H9 (cell line): ENCODE results near the gene XPA. TPM values are rescaled to one million over a fixed set of nuclear protein-coding genes. Genes with fewer than 3 reads are reported as not detected.
"Not testable (repeated sequence)": the region's sequence is repeated elsewhere in the genome, so short reads cannot be mapped to it uniquely, and the experiment has no call there.

ENCODE experiments used
- DNase-seq: peaks from one replicate; pipeline ENCODE4 v3.0.0-alpha.2; 2017
- H2AFZ ChIP-seq: one replicate; pipeline ENCODE4 v1.6.1; 2013; ENCODE audit warnings: mild to moderate bottlenecking, low read length, control low read depth, moderate library complexity
- H2AK5ac ChIP-seq: 2 replicates; pipeline ENCODE4 v1.6.1; 2013; ENCODE audit warnings: low read length, control low read depth, mixed read lengths; ENCODE audit not compliant: insufficient read length
- H2BK120ac ChIP-seq: one replicate; pipeline ENCODE4 v1.6.1; 2013; ENCODE audit warnings: low read depth, mild to moderate bottlenecking, low read length, control low read depth, inconsistent platforms; ENCODE audit not compliant: poor library complexity, severe bottlenecking
- H2BK12ac ChIP-seq: 2 replicates; pipeline ENCODE4 v1.6.1; 2013; ENCODE audit warnings: low read length, control low read depth, mixed read lengths, low read depth; ENCODE audit not compliant: insufficient read length
- H2BK15ac ChIP-seq: 2 replicates; pipeline ENCODE4 v1.6.1; 2013; ENCODE audit warnings: low read depth, low read length, control low read depth
- H2BK20ac ChIP-seq: one replicate; pipeline ENCODE4 v1.6.1; 2013; ENCODE audit warnings: low read depth, mild to moderate bottlenecking, low read length, control low read depth, inconsistent platforms; ENCODE audit not compliant: poor library complexity, severe bottlenecking
- H2BK5ac ChIP-seq: 2 replicates; pipeline ENCODE4 v1.6.1; 2013; ENCODE audit warnings: low read length, control low read depth, mixed read lengths; ENCODE audit not compliant: insufficient read length
- H3K14ac ChIP-seq: 2 replicates; pipeline ENCODE4 v1.6.1; 2013; ENCODE audit warnings: low read length, control low read depth; ENCODE audit not compliant: insufficient read depth
- H3K18ac ChIP-seq: 2 replicates; pipeline ENCODE4 v1.6.1; 2013; ENCODE audit warnings: low read depth, mild to moderate bottlenecking, mixed read lengths, low read length, control low read depth; ENCODE audit not compliant: insufficient read length
- H3K23ac ChIP-seq: 2 replicates; pipeline ENCODE4 v1.6.1; 2013; ENCODE audit warnings: low read length, control low read depth, mixed read lengths, low read depth; ENCODE audit not compliant: insufficient read length
- H3K23me2 ChIP-seq: 2 replicates; pipeline ENCODE4 v1.6.1; 2013; ENCODE audit warnings: low read depth, mild to moderate bottlenecking, mixed read lengths, low read length, control low read depth; ENCODE audit not compliant: insufficient read length, poor library complexity, severe bottlenecking
- H3K27ac ChIP-seq: 2 replicates; pipeline ENCODE4 v1.5.1; 2013; ENCODE audit warnings: low read length, control low read depth, mixed read lengths, low read depth; ENCODE audit not compliant: insufficient read length
- H3K27me3 ChIP-seq: 2 replicates; pipeline ENCODE4 v1.6.1; 2013; ENCODE audit warnings: low read length, control low read depth, inconsistent platforms; ENCODE audit not compliant: insufficient read depth
- H3K4ac ChIP-seq: 2 replicates; pipeline ENCODE4 v1.6.1; 2013; ENCODE audit warnings: low read depth, mild to moderate bottlenecking, control low read depth, inconsistent platforms, low read length, moderate library complexity
- H3K4me1 ChIP-seq: 2 replicates; pipeline ENCODE4 v1.6.1; 2013; ENCODE audit warnings: low read length, control low read depth, inconsistent platforms; ENCODE audit not compliant: insufficient read depth
- H3K4me2 ChIP-seq: 2 replicates; pipeline ENCODE4 v1.6.1; 2013; ENCODE audit warnings: low read length, control low read depth, mixed read lengths; ENCODE audit not compliant: insufficient read length, insufficient read depth
- H3K56ac ChIP-seq: 2 replicates; pipeline ENCODE4 v1.6.1; 2013; ENCODE audit warnings: low read depth, mild to moderate bottlenecking, mixed read lengths, low read length, control low read depth; ENCODE audit not compliant: insufficient read length
- H3K79me1 ChIP-seq: 2 replicates; pipeline ENCODE4 v1.6.1; 2013; ENCODE audit warnings: low read depth, mild to moderate bottlenecking, moderate library complexity, low read length, control low read depth, inconsistent platforms; ENCODE audit not compliant: insufficient read depth, poor library complexity, severe bottlenecking
- H3K79me2 ChIP-seq: 2 replicates; pipeline ENCODE4 v1.6.1; 2013; ENCODE audit warnings: low read length, control low read depth, inconsistent platforms; ENCODE audit not compliant: insufficient read depth
- H3K9ac ChIP-seq: 2 replicates; pipeline ENCODE4 v1.6.1; 2013; ENCODE audit warnings: low read length, control low read depth, mixed read lengths; ENCODE audit not compliant: insufficient read length; ENCODE audit errors: extremely low read depth
- H3K9me3 ChIP-seq: one replicate; pipeline ENCODE4 v1.6.1; 2013; ENCODE audit warnings: low read depth, low read length, inconsistent platforms; ENCODE audit not compliant: control insufficient read depth
- H3T11ph ChIP-seq: one replicate; pipeline ENCODE4 v1.6.1; 2013; ENCODE audit warnings: mild to moderate bottlenecking, low read length, control low read depth, inconsistent platforms
- H4K20me1 ChIP-seq: one replicate; pipeline ENCODE4 v1.6.1; 2013; ENCODE audit not compliant: control insufficient read depth, insufficient read length, insufficient read depth
- H4K5ac ChIP-seq: 2 replicates; pipeline ENCODE4 v1.6.1; 2013; ENCODE audit warnings: low read depth, mild to moderate bottlenecking, mixed read lengths, low read length, control low read depth; ENCODE audit not compliant: insufficient read length
- H4K8ac ChIP-seq: replicated peaks from 2 replicates; pipeline ENCODE4 v1.6.1; 2013; ENCODE audit warnings: low read length, control low read depth, mixed read lengths, low read depth; ENCODE audit not compliant: insufficient read length
- H4K91ac ChIP-seq: 2 replicates; pipeline ENCODE4 v1.6.1; 2013; ENCODE audit warnings: low read depth, mild to moderate bottlenecking, moderate library complexity, mixed read lengths, low read length, control low read depth; ENCODE audit not compliant: insufficient read length
- H3K27ac Mint-ChIP-seq, 3 experiments: 2 replicates in 2 of 3; 3 replicates in 1 of 3; pipeline ENCODE4 v1.8.0; 2020 to 2021; ENCODE audit warnings: mixed read lengths in 3 of 3, mild to moderate bottlenecking in 1 of 3, moderate library complexity in 1 of 3
- H3K27me3 Mint-ChIP-seq: 2 replicates; pipeline ENCODE4 v1.8.0; 2021; ENCODE audit warnings: low read depth, mild to moderate bottlenecking, moderate library complexity, mixed read lengths
- H3K36me3 Mint-ChIP-seq, 3 experiments: 2 replicates in 2 of 3; 3 replicates in 1 of 3; pipeline ENCODE4 v1.8.0; 2020 to 2021; ENCODE audit warnings: low read depth in 3 of 3, mixed read lengths in 3 of 3; ENCODE audit not compliant: insufficient read depth in 1 of 3
- H3K4me1 Mint-ChIP-seq, 2 experiments: 2 replicates each; pipeline ENCODE4 v1.8.0; 2020; ENCODE audit warnings: mixed read lengths in 2 of 2
- H3K4me3 Mint-ChIP-seq, 2 experiments: 2 replicates in 1 of 2; 3 replicates in 1 of 2; pipeline ENCODE4 v1.8.0; 2020 to 2021; ENCODE audit warnings: mild to moderate bottlenecking in 2 of 2, mixed read lengths in 2 of 2, moderate library complexity in 1 of 2
- H3K9me3 Mint-ChIP-seq, 2 experiments: 2 replicates in 1 of 2; 3 replicates in 1 of 2; pipeline ENCODE4 v1.8.0; 2020; ENCODE audit warnings: mild to moderate bottlenecking in 2 of 2, mixed read lengths in 2 of 2, moderate library complexity in 1 of 2
- CTCF ChIP-seq: fragments of 200-600 bp; sonication (generic); conservative IDR thresholded peaks from 3 replicates; pipeline ENCODE4 v1.8.0; 2021; ENCODE audit warnings: antibody characterized with exemption, mild to moderate bottlenecking
- WGBS: extraction: QIAGEN DNeasy Blood & Tissue Kit; methylation state at CpG from one replicate; pipeline ENCODE4 v1.1.7; 2013; ENCODE audit warnings: missing lambda C conversion rate, low lambda C conversion rate, mixed read lengths; ENCODE audit not compliant: insufficient read length; ENCODE audit errors: extremely low coverage; 5-methylcytosine and 5-hydroxymethylcytosine counted together
- total RNA-seq: library from RNA; stranded (reverse); gene quantifications from 2 replicates; pipeline ENCODE4 v1.2.1, GENCODE V29; 2021

Gene XPA
- total RNA-seq, 1 experiment from 2014 or later: 6.6 TPM

- Histone ChIP-seq H3K9me3 (no peaks in the 10 kb centered on the region), H2BK5ac (no peak overlapping the region), H3K4ac (no peak overlapping the region), H2AFZ (no peak overlapping the region), H2BK120ac (no peak overlapping the region), H3K56ac (no peak overlapping the region), H3K79me2 (no peaks in the 10 kb centered on the region), H3K23ac (no peak overlapping the region), H2BK20ac (no peak overlapping the region), H3T11ph (no peak overlapping the region), H2AK5ac (no peak overlapping the region), H4K8ac (no peak overlapping the region), H3K9ac (no peak overlapping the region), H3K23me2 (no peaks in the 10 kb centered on the region), H4K5ac (no peak overlapping the region), H4K91ac (no peak overlapping the region), H3K18ac (no peak overlapping the region), H3K27ac (no peak overlapping the region), H3K4me2 (no peak overlapping the region), H2BK12ac (no peak overlapping the region), H3K14ac (no peak overlapping the region), H3K27me3 (no peaks in the 10 kb centered on the region), H2BK15ac (no peak overlapping the region), H4K20me1 (no peaks in the 10 kb centered on the region), H3K4me1 (no peaks in the 10 kb centered on the region), H3K79me1 (no peaks in the 10 kb centered on the region)
- Mint-ChIP-seq H3K36me3 (no peaks in the 10 kb centered on the region), H3K27ac (no peak overlapping the region), H3K9me3 (no peaks in the 10 kb centered on the region), H3K27me3 (peaks cover 52% of the 10 kb centered on the region), H3K4me3 (no peak overlapping the region), H3K4me1 (peaks cover 0 to 6% of the 10 kb centered on the region in 2 experiments; a peak in 1 of 4 replicates)
- no peak for DNase-seq
- TF ChIP-seq CTCF: no peak
- WGBS: no CpG with 5 or more reads among the region's 11 CpGs
These were observed 6.6 kb upstream of the XPA start for GRCh38 chr9:97703437-97704344.

- not testable (repeated sequence) for H2AK5ac ChIP-seq, H3K23ac ChIP-seq, H3K9me3 Mint-ChIP-seq, H3K18ac ChIP-seq, H3K23me2 ChIP-seq, H3K36me3 Mint-ChIP-seq, H2BK5ac ChIP-seq, DNase-seq, H3K27ac ChIP-seq, H3K14ac ChIP-seq, H3K79me2 ChIP-seq, H3K56ac ChIP-seq, H3K4ac ChIP-seq, H3K9ac ChIP-seq, H2BK12ac ChIP-seq, H3K79me1 ChIP-seq, H3T11ph ChIP-seq, H4K20me1 ChIP-seq, H2BK120ac ChIP-seq, H3K4me2 ChIP-seq, H3K27me3 ChIP-seq, H3K9me3 ChIP-seq, H4K8ac ChIP-seq, H4K5ac ChIP-seq, H2BK15ac ChIP-seq, H3K4me1 ChIP-seq, H2BK20ac ChIP-seq, H2AFZ ChIP-seq, H4K91ac ChIP-seq, H3K27ac Mint-ChIP-seq
- Mint-ChIP-seq H3K27me3 (peaks cover 44% of the 10 kb centered on the region), H3K4me3 (peak overlapping the region in 1 of 2 experiments; percentile 48; a peak in 1 of 5 replicates), H3K4me1 (peaks cover 16 to 25% of the 10 kb centered on the region in 2 experiments)
- WGBS: no CpG with 5 or more reads among the region's 3 CpGs
These were observed 2.7 kb upstream of the XPA start for GRCh38 chr9:97699824-97700223.
